ENCODE data around the gene TSPAN11. TPM values are rescaled to one million over a fixed set of nuclear protein-coding genes. Genes with fewer than 3 reads are reported as not detected.

Gene TSPAN11
- total RNA-seq, 1 experiment from 2014 or later: not detected

DNA sequence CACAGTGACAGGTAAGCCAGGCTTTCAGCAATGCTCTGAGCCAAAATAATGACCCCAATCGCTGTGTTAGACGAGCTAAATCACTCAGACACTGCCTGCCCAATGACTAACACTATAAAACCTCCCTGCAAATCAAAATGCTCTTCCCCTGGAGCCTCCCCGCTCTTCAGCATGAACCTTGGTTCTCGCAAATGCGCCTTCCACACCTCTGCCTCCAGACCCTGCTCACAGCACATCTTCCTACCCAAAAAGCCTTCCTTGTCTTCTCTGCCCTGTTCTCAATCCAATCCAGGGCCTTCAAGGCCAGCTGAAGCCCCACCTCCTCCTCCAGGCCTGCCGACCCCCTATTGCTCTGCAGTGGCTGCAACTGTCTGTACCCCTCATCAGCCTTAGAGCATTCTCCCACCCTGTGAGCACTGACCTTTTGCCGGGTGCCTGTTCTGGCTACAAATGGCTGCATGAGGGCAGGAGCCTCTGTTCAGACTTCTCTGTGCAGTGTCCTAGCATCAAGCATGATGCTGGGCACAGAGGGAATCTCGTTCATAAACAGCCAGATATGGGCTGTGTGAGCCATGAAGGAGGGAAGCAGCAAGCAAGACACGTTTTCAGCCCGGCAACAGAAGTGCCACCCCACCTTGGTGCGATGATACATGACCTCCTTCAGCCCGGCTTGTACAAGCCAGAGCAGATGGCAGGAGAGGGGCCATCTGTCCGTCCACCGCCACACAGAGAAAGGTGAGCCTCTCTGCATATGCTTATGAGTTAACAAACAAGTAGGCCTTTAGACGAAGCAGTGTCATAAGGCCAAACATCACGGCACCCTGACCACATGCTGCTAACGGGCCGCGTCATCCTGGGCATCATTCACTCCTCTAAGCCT lies 82.7 kb downstream of the TSPAN11 start:
- ChIA-PET POLR2A (no interaction called here), CTCF (no interaction called here)
- intact Hi-C loops (cut with micrococcal nuclease; ENCODE audit: unreplicated experiment): no loop called here
- H3K4me1 ChIP-seq (ENCODE audit: control insufficient read depth, insufficient read depth, low read length): no peaks in the 10 kb centered on the region
- no peaks in the 10 kb centered on the region for H3K9me3 ChIP-seq (ENCODE audit: control insufficient read depth, insufficient read depth, low read depth, low read length)
- in situ Hi-C loops (cut with HindIII; ENCODE audit: low pct_unique_long_range_greater_than_20kb, low sequenced_read_pairs): no loop called here
- no peaks in the 10 kb centered on the region for H3K27me3 ChIP-seq (ENCODE audit: control insufficient read depth, insufficient read depth, low read length)
- DNase-seq (ENCODE audit: low read depth, low spot score) (no peak), ATAC-seq (no peak)
- no peak overlapping the region for H3K27ac ChIP-seq (ENCODE audit: low read length)
- TF ChIP-seq TCF7L2 (IDR thresholded peaks at IDR 0.05; ENCODE audit: low read depth, low read length) (no peak), SIN3A (IDR thresholded peaks at IDR 0.05; ENCODE audit: borderline replicate concordance, insufficient read depth, low read depth, low read length) (no peak), POLR2AphosphoS5 (IDR thresholded peaks at IDR 0.05; ENCODE audit: low read depth, low read length) (no peak)
- TF ChIP-seq, protein P1, sequence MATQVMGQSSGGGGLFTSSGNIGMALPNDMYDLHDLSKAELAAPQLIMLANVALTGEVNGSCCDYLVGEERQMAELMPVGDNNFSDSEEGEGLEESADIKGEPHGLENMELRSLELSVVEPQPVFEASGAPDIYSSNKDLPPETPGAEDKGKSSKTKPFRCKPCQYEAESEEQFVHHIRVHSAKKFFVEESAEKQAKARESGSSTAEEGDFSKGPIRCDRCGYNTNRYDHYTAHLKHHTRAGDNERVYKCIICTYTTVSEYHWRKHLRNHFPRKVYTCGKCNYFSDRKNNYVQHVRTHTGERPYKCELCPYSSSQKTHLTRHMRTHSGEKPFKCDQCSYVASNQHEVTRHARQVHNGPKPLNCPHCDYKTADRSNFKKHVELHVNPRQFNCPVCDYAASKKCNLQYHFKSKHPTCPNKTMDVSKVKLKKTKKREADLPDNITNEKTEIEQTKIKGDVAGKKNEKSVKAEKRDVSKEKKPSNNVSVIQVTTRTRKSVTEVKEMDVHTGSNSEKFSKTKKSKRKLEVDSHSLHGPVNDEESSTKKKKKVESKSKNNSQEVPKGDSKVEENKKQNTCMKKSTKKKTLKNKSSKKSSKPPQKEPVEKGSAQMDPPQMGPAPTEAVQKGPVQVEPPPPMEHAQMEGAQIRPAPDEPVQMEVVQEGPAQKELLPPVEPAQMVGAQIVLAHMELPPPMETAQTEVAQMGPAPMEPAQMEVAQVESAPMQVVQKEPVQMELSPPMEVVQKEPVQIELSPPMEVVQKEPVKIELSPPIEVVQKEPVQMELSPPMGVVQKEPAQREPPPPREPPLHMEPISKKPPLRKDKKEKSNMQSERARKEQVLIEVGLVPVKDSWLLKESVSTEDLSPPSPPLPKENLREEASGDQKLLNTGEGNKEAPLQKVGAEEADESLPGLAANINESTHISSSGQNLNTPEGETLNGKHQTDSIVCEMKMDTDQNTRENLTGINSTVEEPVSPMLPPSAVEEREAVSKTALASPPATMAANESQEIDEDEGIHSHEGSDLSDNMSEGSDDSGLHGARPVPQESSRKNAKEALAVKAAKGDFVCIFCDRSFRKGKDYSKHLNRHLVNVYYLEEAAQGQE (IDR thresholded peaks at IDR 0.05; ENCODE audit: insufficient read depth in 1 of 2, low read depth in 2 of 2, low read length in 1 of 2): no peak
- TF ChIP-seq, protein P2, sequence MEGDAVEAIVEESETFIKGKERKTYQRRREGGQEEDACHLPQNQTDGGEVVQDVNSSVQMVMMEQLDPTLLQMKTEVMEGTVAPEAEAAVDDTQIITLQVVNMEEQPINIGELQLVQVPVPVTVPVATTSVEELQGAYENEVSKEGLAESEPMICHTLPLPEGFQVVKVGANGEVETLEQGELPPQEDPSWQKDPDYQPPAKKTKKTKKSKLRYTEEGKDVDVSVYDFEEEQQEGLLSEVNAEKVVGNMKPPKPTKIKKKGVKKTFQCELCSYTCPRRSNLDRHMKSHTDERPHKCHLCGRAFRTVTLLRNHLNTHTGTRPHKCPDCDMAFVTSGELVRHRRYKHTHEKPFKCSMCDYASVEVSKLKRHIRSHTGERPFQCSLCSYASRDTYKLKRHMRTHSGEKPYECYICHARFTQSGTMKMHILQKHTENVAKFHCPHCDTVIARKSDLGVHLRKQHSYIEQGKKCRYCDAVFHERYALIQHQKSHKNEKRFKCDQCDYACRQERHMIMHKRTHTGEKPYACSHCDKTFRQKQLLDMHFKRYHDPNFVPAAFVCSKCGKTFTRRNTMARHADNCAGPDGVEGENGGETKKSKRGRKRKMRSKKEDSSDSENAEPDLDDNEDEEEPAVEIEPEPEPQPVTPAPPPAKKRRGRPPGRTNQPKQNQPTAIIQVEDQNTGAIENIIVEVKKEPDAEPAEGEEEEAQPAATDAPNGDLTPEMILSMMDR (IDR thresholded peaks at IDR 0.05): no peak
- no peaks in the 10 kb centered on the region for H3K36me3 ChIP-seq (ENCODE audit: control insufficient read depth, insufficient read depth, low read length)
- no peak overlapping the region for H3K4me3 ChIP-seq (ENCODE audit: low read depth in 2 of 2, low read length in 2 of 2)
- BruUV-seq (replicated peaks): no TSS peak

DNA sequence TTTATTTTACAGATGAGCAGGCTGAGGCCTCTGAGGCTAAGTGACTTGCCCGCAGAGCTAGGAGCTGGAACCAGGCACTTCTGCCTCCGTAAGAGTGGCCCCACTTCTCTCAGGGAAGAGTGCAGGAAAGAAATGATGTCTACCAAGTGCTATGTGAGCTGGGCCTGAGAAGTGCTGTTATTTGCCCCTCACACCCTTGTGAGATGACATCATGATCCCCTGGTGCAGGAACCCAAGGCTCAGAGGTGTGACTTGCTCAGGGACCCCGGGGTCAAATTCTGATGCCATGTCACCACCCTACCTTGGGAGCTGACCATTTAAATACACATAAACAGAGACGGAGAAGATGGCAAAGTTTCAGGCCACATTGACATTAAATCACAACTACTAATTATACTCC lies 83.4 kb downstream of the TSPAN11 start:
- H3K4me3 ChIP-seq (ENCODE audit: low read depth in 2 of 2, low read length in 2 of 2): no peak overlapping the region
- TF ChIP-seq SIN3A (IDR thresholded peaks at IDR 0.05; ENCODE audit: borderline replicate concordance, insufficient read depth, low read depth, low read length) (no peak), TCF7L2 (IDR thresholded peaks at IDR 0.05; ENCODE audit: low read depth, low read length) (no peak), POLR2AphosphoS5 (IDR thresholded peaks at IDR 0.05; ENCODE audit: low read depth, low read length) (no peak)
- TF ChIP-seq, protein P1 (IDR thresholded peaks at IDR 0.05; ENCODE audit: insufficient read depth in 1 of 2, low read depth in 2 of 2, low read length in 1 of 2): no peak
- TF ChIP-seq, protein P2 (IDR thresholded peaks at IDR 0.05): no peak
- ChIA-PET CTCF (no interaction called here), POLR2A (no interaction called here)
- H3K36me3 ChIP-seq (ENCODE audit: control insufficient read depth, insufficient read depth, low read length): no peaks in the 10 kb centered on the region
- no peaks in the 10 kb centered on the region for H3K4me1 ChIP-seq (ENCODE audit: control insufficient read depth, insufficient read depth, low read length)
- intact Hi-C loops (cut with micrococcal nuclease; ENCODE audit: unreplicated experiment) (no loop called here), in situ Hi-C loops (cut with HindIII; ENCODE audit: low pct_unique_long_range_greater_than_20kb, low sequenced_read_pairs) (no loop called here)
- H3K27me3 ChIP-seq (ENCODE audit: control insufficient read depth, insufficient read depth, low read length): no peaks in the 10 kb centered on the region
- H3K9me3 ChIP-seq (ENCODE audit: control insufficient read depth, insufficient read depth, low read depth, low read length): no peaks in the 10 kb centered on the region
- DNase-seq (ENCODE audit: low read depth, low spot score) (no peak), ATAC-seq (no peak)
- no peak overlapping the region for H3K27ac ChIP-seq (ENCODE audit: low read length)
- BruUV-seq (replicated peaks): no TSS peak
